Cardiac septum (tissue), 1 donor: ENCODE data around the gene CRYM. TPM values are rescaled to one million over a fixed set of nuclear protein-coding genes. Genes with fewer than 3 reads are reported as not detected.

Experiments used
- DNase-seq: peaks from one replicate; pipeline ENCODE4 v3.0.0-alpha.2; 2020; ENCODE audit warnings: low spot score
- intact Hi-C: fragments of 100-400 bp; cut with DNase I; formaldehyde crosslinking; loops from one replicate; pipeline ENCODE4 v1.14.0; 2022
- total RNA-seq: library from RNA; stranded (reverse); fragmentation: NEBNext Ultra II Directional; extraction: Animal tissue kit (Norgen Biotek cat#: 25700); gene quantifications from one replicate; pipeline ENCODE4 v1.2.1, GENCODE V29; 2021
- donor health status: DM: no; HTN: no; CAD: no.

The CRYM gene
- total RNA-seq, 1 donor from 2014 or later: 105 TPM

DNA sequence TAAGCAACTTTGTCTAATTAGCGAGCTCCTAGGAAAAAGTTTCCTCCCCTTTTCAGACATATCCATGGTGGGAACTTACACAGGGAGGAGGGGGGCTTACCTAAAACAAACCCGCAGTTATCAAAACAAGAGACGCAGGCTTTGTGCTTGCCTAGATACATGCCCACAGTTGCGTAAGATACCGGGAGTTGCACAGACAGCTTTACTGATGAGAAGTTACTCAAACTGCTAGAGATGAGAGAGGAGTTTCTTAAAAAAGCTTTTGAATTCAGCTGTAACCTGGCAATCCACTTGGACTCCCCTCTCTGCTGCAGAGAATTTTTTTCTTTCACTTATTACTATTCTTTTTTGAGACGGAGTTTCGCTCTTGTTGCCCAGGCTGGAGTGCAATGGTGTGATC lies 59.9 kb downstream of the CRYM start:
- intact Hi-C loops: no loop called here
- no peak for DNase-seq

- no peak for DNase-seq
- intact Hi-C loops: no loop called here
Measured at GRCh38 chr16:21217121-21217520, 61.0 kb downstream of the CRYM start.

GRCh38 chr16:21214086-21214485 lies 64.0 kb downstream of the CRYM start:
- intact Hi-C loops: no loop called here
- no peak for DNase-seq

GRCh38 chr16:21211486-21211885 lies 66.6 kb downstream of the CRYM start, which contains the start of gene ZP2:
Gene ZP2, minus strand, starts transcription at chr16:21211574. Its CDS starts 27 bp downstream, at chr16:21211547.
- DNase-seq: no peak
- intact Hi-C loops: no loop called here

Other genes starting within 250 kb of the CRYM start
- 0.40 TPM for gene DNAH3, start 127.4 kb downstream of the CRYM start, total RNA-seq
- 104 TPM for gene LDAF1, start 119.6 kb downstream of the CRYM start, total RNA-seq
- not detected for gene ZP2, start 66.7 kb downstream of the CRYM start, total RNA-seq
- gene ANKS4B, start 44.6 kb downstream of the CRYM start, total RNA-seq: not detected